ENCODE data around the gene KRTAP4-2. TPM values are rescaled to one million over a fixed set of nuclear protein-coding genes. Genes with fewer than 3 reads are reported as not detected.

Gene KRTAP4-2
- total and polyA plus RNA-seq, 2 experiments from 2014 or later: not detected

DNA sequence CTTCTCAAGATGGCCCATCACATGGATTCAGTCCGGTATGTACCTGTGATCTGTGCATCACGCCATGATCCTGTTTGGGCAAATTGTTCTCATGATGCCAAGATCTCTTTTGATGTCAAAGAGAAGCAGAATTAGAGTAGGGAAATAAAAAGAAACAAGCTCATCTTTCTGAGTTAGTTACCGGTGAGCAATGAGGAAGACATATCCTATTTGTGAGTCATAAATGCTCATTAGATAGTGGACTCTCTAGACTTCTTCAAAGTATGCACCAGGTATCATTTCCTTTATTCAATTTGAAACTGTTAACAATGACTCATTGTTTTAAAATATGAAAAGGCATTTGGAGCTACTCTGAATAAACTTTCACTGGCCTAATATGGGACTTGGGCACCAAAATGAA, 46.0 kb downstream of the KRTAP4-2 start:
- Histone ChIP-seq H3K27ac (no peak overlapping the region), H3K79me2 (no peaks in the 10 kb centered on the region), H3K4me3 (no peak overlapping the region), H3K36me3 (replicated peaks; ENCODE audit: insufficient read depth, low read depth) (no peaks in the 10 kb centered on the region), H2AFZ (no peak overlapping the region), H3K9me2 (replicated peaks; ENCODE audit: insufficient read depth) (no peaks in the 10 kb centered on the region), H3K9me3 (ENCODE audit: low read depth) (no peaks in the 10 kb centered on the region), H3K4me1 (ENCODE audit: insufficient read depth) (no peaks in the 10 kb centered on the region), H4K20me1 (ENCODE audit: insufficient read depth, poor library complexity, severe bottlenecking) (no peaks in the 10 kb centered on the region), H3K4me2 (no peak overlapping the region), H3K27me3 (no peaks in the 10 kb centered on the region)
- TF ChIP-seq, protein P1, sequence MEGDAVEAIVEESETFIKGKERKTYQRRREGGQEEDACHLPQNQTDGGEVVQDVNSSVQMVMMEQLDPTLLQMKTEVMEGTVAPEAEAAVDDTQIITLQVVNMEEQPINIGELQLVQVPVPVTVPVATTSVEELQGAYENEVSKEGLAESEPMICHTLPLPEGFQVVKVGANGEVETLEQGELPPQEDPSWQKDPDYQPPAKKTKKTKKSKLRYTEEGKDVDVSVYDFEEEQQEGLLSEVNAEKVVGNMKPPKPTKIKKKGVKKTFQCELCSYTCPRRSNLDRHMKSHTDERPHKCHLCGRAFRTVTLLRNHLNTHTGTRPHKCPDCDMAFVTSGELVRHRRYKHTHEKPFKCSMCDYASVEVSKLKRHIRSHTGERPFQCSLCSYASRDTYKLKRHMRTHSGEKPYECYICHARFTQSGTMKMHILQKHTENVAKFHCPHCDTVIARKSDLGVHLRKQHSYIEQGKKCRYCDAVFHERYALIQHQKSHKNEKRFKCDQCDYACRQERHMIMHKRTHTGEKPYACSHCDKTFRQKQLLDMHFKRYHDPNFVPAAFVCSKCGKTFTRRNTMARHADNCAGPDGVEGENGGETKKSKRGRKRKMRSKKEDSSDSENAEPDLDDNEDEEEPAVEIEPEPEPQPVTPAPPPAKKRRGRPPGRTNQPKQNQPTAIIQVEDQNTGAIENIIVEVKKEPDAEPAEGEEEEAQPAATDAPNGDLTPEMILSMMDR (IDR thresholded peaks at IDR 0.05; ENCODE audit: poor library complexity): no peak
- no peak for TF ChIP-seq EZH2 (IDR thresholded peaks at IDR 0.05; ENCODE audit: borderline replicate concordance)
- TF ChIP-seq EZH2phosphoT487 (IDR thresholded peaks at IDR 0.05; ENCODE audit: low read depth, severe bottlenecking, unreplicated experiment): no peak
- 87% methylated on average over 3 of the region's 3 CpGs for WGBS (ENCODE audit: low lambda C conversion rate, missing lambda C conversion rate)
- DNase-seq (ENCODE audit: low spot score): no peak

Small RNAs within 50 kb of the gene (small RNA-seq; reads per million reads assigned to genes)
- not detected for gene KRTAP4-17P

Other genes with a start within 250 kb of the KRTAP4-2 start
Only the 30 nearest of the 41 such genes appear.
- gene KRTAP1-5, start 151.0 kb downstream of the KRTAP4-2 start, total RNA-seq: not detected in 2 replicates
- gene KRTAP1-5, start 151.0 kb downstream of the KRTAP4-2 start, polyA plus RNA-seq: 0.44 TPM in 1 of 2 replicates, not detected in the other
- gene KRTAP1-4, start 148.0 kb downstream of the KRTAP4-2 start, total RNA-seq: not detected in 2 replicates
- not detected in 2 replicates for gene KRTAP1-4, start 148.0 kb downstream of the KRTAP4-2 start, polyA plus RNA-seq
- gene KRTAP1-3, start 143.3 kb downstream of the KRTAP4-2 start, total RNA-seq: not detected in 2 replicates
- gene KRTAP1-3, start 143.3 kb downstream of the KRTAP4-2 start, polyA plus RNA-seq: not detected in 2 replicates
- not detected in 2 replicates for gene KRTAP1-1, start 136.8 kb downstream of the KRTAP4-2 start, total RNA-seq
- not detected in 2 replicates for gene KRTAP1-1, start 136.8 kb downstream of the KRTAP4-2 start, polyA plus RNA-seq
- gene KRTAP2-1, start 130.9 kb downstream of the KRTAP4-2 start, total RNA-seq: not detected in 2 replicates
- gene KRTAP2-1, start 130.9 kb downstream of the KRTAP4-2 start, polyA plus RNA-seq: not detected in 2 replicates
- not detected in 2 replicates for gene KRTAP2-2, start 123.0 kb downstream of the KRTAP4-2 start, total RNA-seq
- not detected in 2 replicates for gene KRTAP2-2, start 123.0 kb downstream of the KRTAP4-2 start, polyA plus RNA-seq
- gene KRTAP2-3, start 118.1 kb downstream of the KRTAP4-2 start, total RNA-seq: not detected in 2 replicates
- not detected in 2 replicates for gene KRTAP2-3, start 118.1 kb downstream of the KRTAP4-2 start, polyA plus RNA-seq
- not detected in 2 replicates for gene KRTAP2-4, start 112.3 kb downstream of the KRTAP4-2 start, total RNA-seq
- not detected in 2 replicates for gene KRTAP2-4, start 112.3 kb downstream of the KRTAP4-2 start, polyA plus RNA-seq
- not detected in 2 replicates for gene KRTAP4-7, start 94.1 kb downstream of the KRTAP4-2 start, total RNA-seq
- gene KRTAP4-7, start 94.1 kb downstream of the KRTAP4-2 start, polyA plus RNA-seq: not detected in 2 replicates
- gene KRTAP4-8, start 80.1 kb downstream of the KRTAP4-2 start, total RNA-seq: not detected in 2 replicates
- gene KRTAP4-8, start 80.1 kb downstream of the KRTAP4-2 start, polyA plus RNA-seq: not detected in 2 replicates
- not detected in 2 replicates for gene KRTAP4-16, start 76.0 kb downstream of the KRTAP4-2 start, total RNA-seq
- gene KRTAP4-16, start 76.0 kb downstream of the KRTAP4-2 start, polyA plus RNA-seq: not detected in 2 replicates
- not detected in 2 replicates for gene KRTAP4-9, start 72.8 kb downstream of the KRTAP4-2 start, total RNA-seq
- not detected in 2 replicates for gene KRTAP4-9, start 72.8 kb downstream of the KRTAP4-2 start, polyA plus RNA-seq
- not detected in 2 replicates for gene KRTAP4-11, start 59.8 kb downstream of the KRTAP4-2 start, total RNA-seq
- gene KRTAP4-11, start 59.8 kb downstream of the KRTAP4-2 start, polyA plus RNA-seq: not detected in 2 replicates
- gene KRTAP4-12, start 54.0 kb downstream of the KRTAP4-2 start, total RNA-seq: not detected in 2 replicates
- gene KRTAP4-12, start 54.0 kb downstream of the KRTAP4-2 start, polyA plus RNA-seq: not detected in 2 replicates
- not detected in 2 replicates for gene KRTAP4-6, start 37.7 kb downstream of the KRTAP4-2 start, total RNA-seq
- not detected in 2 replicates for gene KRTAP4-6, start 37.7 kb downstream of the KRTAP4-2 start, polyA plus RNA-seq
- not detected in 2 replicates for gene KRTAP4-5, start 28.4 kb downstream of the KRTAP4-2 start, total RNA-seq
- not detected in 2 replicates for gene KRTAP4-5, start 28.4 kb downstream of the KRTAP4-2 start, polyA plus RNA-seq
- not detected in 2 replicates for gene KRTAP4-4, start 17.5 kb downstream of the KRTAP4-2 start, total RNA-seq
- gene KRTAP4-4, start 17.5 kb downstream of the KRTAP4-2 start, polyA plus RNA-seq: not detected in 2 replicates
- not detected in 2 replicates for gene KRTAP4-3, start 10.0 kb downstream of the KRTAP4-2 start, total RNA-seq
- gene KRTAP4-3, start 10.0 kb downstream of the KRTAP4-2 start, polyA plus RNA-seq: not detected in 2 replicates
- not detected in 2 replicates for gene KRTAP4-1, start 6.7 kb upstream of the KRTAP4-2 start, total RNA-seq
- gene KRTAP4-1, start 6.7 kb upstream of the KRTAP4-2 start, polyA plus RNA-seq: not detected in 2 replicates
- not detected in 2 replicates for gene KRTAP9-1, start 11.7 kb upstream of the KRTAP4-2 start, total RNA-seq
- gene KRTAP9-1, start 11.7 kb upstream of the KRTAP4-2 start, polyA plus RNA-seq: not detected in 2 replicates
- not detected in 2 replicates for gene KRTAP9-2, start 48.4 kb upstream of the KRTAP4-2 start, total RNA-seq
- not detected in 2 replicates for gene KRTAP9-2, start 48.4 kb upstream of the KRTAP4-2 start, polyA plus RNA-seq
- not detected in 2 replicates for gene KRTAP9-3, start 54.2 kb upstream of the KRTAP4-2 start, total RNA-seq
- gene KRTAP9-3, start 54.2 kb upstream of the KRTAP4-2 start, polyA plus RNA-seq: not detected in 2 replicates
- gene KRTAP9-8, start 59.8 kb upstream of the KRTAP4-2 start, total RNA-seq: not detected in 2 replicates
- not detected in 2 replicates for gene KRTAP9-8, start 59.8 kb upstream of the KRTAP4-2 start, polyA plus RNA-seq
- gene KRTAP9-4, start 71.5 kb upstream of the KRTAP4-2 start, total RNA-seq: not detected in 2 replicates
- gene KRTAP9-4, start 71.5 kb upstream of the KRTAP4-2 start, polyA plus RNA-seq: not detected in 2 replicates
- gene KRTAP9-9, start 77.2 kb upstream of the KRTAP4-2 start, total RNA-seq: not detected in 2 replicates
- gene KRTAP9-9, start 77.2 kb upstream of the KRTAP4-2 start, polyA plus RNA-seq: not detected in 2 replicates
- gene KRTAP9-6, start 87.2 kb upstream of the KRTAP4-2 start, total RNA-seq: not detected in 2 replicates
- not detected in 2 replicates for gene KRTAP9-6, start 87.2 kb upstream of the KRTAP4-2 start, polyA plus RNA-seq
- gene KRTAP9-7, start 97.5 kb upstream of the KRTAP4-2 start, total RNA-seq: not detected in 2 replicates
- gene KRTAP9-7, start 97.5 kb upstream of the KRTAP4-2 start, polyA plus RNA-seq: not detected in 2 replicates
- not detected in 2 replicates for gene KRTAP29-1, start 124.6 kb upstream of the KRTAP4-2 start, total RNA-seq
- gene KRTAP29-1, start 124.6 kb upstream of the KRTAP4-2 start, polyA plus RNA-seq: not detected in 2 replicates
- not detected in 2 replicates for gene KRTAP16-1, start 131.1 kb upstream of the KRTAP4-2 start, total RNA-seq
- not detected in 2 replicates for gene KRTAP16-1, start 131.1 kb upstream of the KRTAP4-2 start, polyA plus RNA-seq
- gene KRTAP17-1, start 137.5 kb upstream of the KRTAP4-2 start, total RNA-seq: not detected in 2 replicates
- 0.33 TPM in 1 of 2 replicates, not detected in the other for gene KRTAP17-1, start 137.5 kb upstream of the KRTAP4-2 start, polyA plus RNA-seq